GM23338 (cell line): ENCODE data around the gene TBC1D16. TPM values are rescaled to one million over a fixed set of nuclear protein-coding genes. Genes with fewer than 3 reads are reported as not detected.

Source experiments
- ATAC-seq: fragments of 200-7000 bp; cut with Tn5 transposase; 3 replicates; pipeline ENCODE4 v1.9.1; 2020
- DNase-seq: peaks from one replicate; pipeline ENCODE4 v3.0.0-alpha.2; 2015; ENCODE audit warnings: low spot score
- H2AFZ ChIP-seq: fragments of 200-600 bp; sonication (generic); 2 replicates; pipeline ENCODE4 v1.8.0; 2016; ENCODE audit warnings: antibody characterized with exemption, mild to moderate bottlenecking, moderate library complexity
- H3F3A ChIP-seq: fragments of 200-600 bp; sonication (generic); replicated peaks from 2 replicates; pipeline ENCODE4 v1.8.0; 2017; ENCODE audit warnings: antibody characterized with exemption, mixed run types, low read depth
- H3K27ac ChIP-seq: fragments of 200-600 bp; sonication (generic); 2 replicates; pipeline ENCODE4 v1.6.1; 2016; ENCODE audit warnings: low read depth
- H3K27me3 ChIP-seq: fragments of 200-600 bp; sonication (generic); 2 replicates; pipeline ENCODE4 v1.8.0; 2016; ENCODE audit warnings: mild to moderate bottlenecking, mixed run types, moderate library complexity; ENCODE audit not compliant: insufficient read depth
- H3K36me3 ChIP-seq: fragments of 200-600 bp; sonication (generic); 2 replicates; pipeline ENCODE4 v1.8.0; 2016; ENCODE audit warnings: mild to moderate bottlenecking; ENCODE audit not compliant: insufficient read depth
- H3K4me1 ChIP-seq: fragments of 200-600 bp; sonication (generic); 2 replicates; pipeline ENCODE4 v1.8.0; 2016; ENCODE audit warnings: mild to moderate bottlenecking, moderate library complexity; ENCODE audit not compliant: insufficient read depth
- H3K4me2 ChIP-seq: fragments of 200-600 bp; sonication (generic); 2 replicates; pipeline ENCODE4 v1.7.1; 2017; ENCODE audit warnings: mixed run types
- H3K4me3 ChIP-seq: fragments of 200-600 bp; sonication (generic); 2 replicates; pipeline ENCODE4 v1.6.1; 2016; ENCODE audit warnings: mixed run types
- H3K79me2 ChIP-seq: fragments of 200-600 bp; sonication (generic); replicated peaks from 2 replicates; pipeline ENCODE4 v1.8.0; 2017; ENCODE audit warnings: mild to moderate bottlenecking; ENCODE audit not compliant: insufficient read depth
- H3K9me2 ChIP-seq: fragments of 200-600 bp; sonication (generic); 2 replicates; pipeline ENCODE4 v1.8.0; 2017; ENCODE audit not compliant: insufficient read depth
- H4K20me1 ChIP-seq: fragments of 200-600 bp; sonication (generic); replicated peaks from 2 replicates; pipeline ENCODE4 v1.8.0; 2017; ENCODE audit warnings: mild to moderate bottlenecking; ENCODE audit not compliant: insufficient read depth
- H3K27ac Mint-ChIP-seq: 2 replicates; pipeline ENCODE4 v1.8.0; 2020; ENCODE audit warnings: inconsistent platforms, mild to moderate bottlenecking, moderate library complexity, mixed read lengths
- H3K27me3 Mint-ChIP-seq: 3 replicates; pipeline ENCODE4 v1.8.0; 2022; ENCODE audit warnings: low read depth, mild to moderate bottlenecking, moderate library complexity, mixed read lengths, inconsistent platforms; ENCODE audit not compliant: insufficient read depth, poor library complexity
- H3K36me3 Mint-ChIP-seq: 3 replicates; pipeline ENCODE4 v1.8.0; 2021; ENCODE audit warnings: low read depth, mild to moderate bottlenecking, inconsistent platforms, moderate library complexity, mixed read lengths
- H3K4me1 Mint-ChIP-seq: 3 replicates; pipeline ENCODE4 v1.8.0; 2020; ENCODE audit warnings: mild to moderate bottlenecking, inconsistent platforms, mixed read lengths
- H3K4me3 Mint-ChIP-seq: 3 replicates; pipeline ENCODE4 v1.8.0; 2021; ENCODE audit warnings: moderate library complexity, mild to moderate bottlenecking, inconsistent platforms, mixed read lengths
- H3K9me3 Mint-ChIP-seq: 3 replicates; pipeline ENCODE4 v1.8.0; 2020; ENCODE audit warnings: moderate library complexity, mild to moderate bottlenecking, inconsistent platforms, mixed read lengths
- CREB1 ChIP-seq: fragments of 250-450 bp; sonication (Bioruptor Pico); IDR thresholded peaks from 2 replicates; pipeline ENCODE4 v1.5.0; 2020; ENCODE audit warnings: low read depth, mild to moderate bottlenecking, moderate library complexity
- ETS1 ChIP-seq: IDR thresholded peaks from 2 replicates; pipeline ENCODE4 v1.6.1; 2016; ENCODE audit warnings: antibody characterized with exemption
- EZH2phosphoT487 ChIP-seq: fragments of 200-600 bp; sonication (generic); IDR thresholded peaks from one replicate; pipeline ENCODE4 v1.8.1; 2018; ENCODE audit warnings: antibody characterized with exemption; ENCODE audit not compliant: unreplicated experiment
- JUNB ChIP-seq: IDR thresholded peaks from one replicate; pipeline ENCODE4 v1.6.1; 2016; ENCODE audit warnings: antibody characterized with exemption; ENCODE audit not compliant: unreplicated experiment
- NANOG ChIP-seq: IDR thresholded peaks from 2 replicates; pipeline ENCODE4 v1.6.1; 2016; ENCODE audit warnings: antibody characterized with exemption, borderline replicate concordance
- POLR2AphosphoS5 ChIP-seq: IDR thresholded peaks from 2 replicates; pipeline ENCODE4 v1.6.1; 2016; ENCODE audit warnings: antibody characterized with exemption, low read depth
- REST ChIP-seq: IDR thresholded peaks from one replicate; pipeline ENCODE4 v1.6.1; 2018; ENCODE audit warnings: antibody characterized with exemption; ENCODE audit not compliant: unreplicated experiment
- STAT1 ChIP-seq: IDR thresholded peaks from one replicate; pipeline ENCODE4 v1.6.1; 2016; ENCODE audit warnings: antibody characterized with exemption; ENCODE audit not compliant: unreplicated experiment
- ZNF114 ChIP-seq: fragments of 250-450 bp; sonication (Bioruptor Pico); IDR thresholded peaks from 2 replicates; pipeline ENCODE4 v1.5.0; 2020; ENCODE audit warnings: mild to moderate bottlenecking, moderate library complexity
- ZNF331 ChIP-seq: fragments of 250-450 bp; sonication (Bioruptor Pico); IDR thresholded peaks from 2 replicates; pipeline ENCODE4 v1.5.0; 2020; ENCODE audit warnings: low read depth, mild to moderate bottlenecking, moderate library complexity
- ZNF462 ChIP-seq: fragments of 250-450 bp; sonication (Bioruptor Pico); IDR thresholded peaks from 2 replicates; pipeline ENCODE4 v1.5.0; 2020; ENCODE audit warnings: mild to moderate bottlenecking, moderate library complexity
- polyA plus RNA-seq: library from polyadenylated mRNA; unstranded; fragments of >200 nt; fragmentation: Nextera tagmentation; extraction: Ambion mirVana; gene quantifications from 2 replicates; pipeline ENCODE4 v1.2.1, GENCODE V29; 2016
- total RNA-seq: library from RNA; depleted of rRNA; stranded (reverse); fragments of >200 nt; shearing (Covaris generic); gene quantifications from 2 replicates; pipeline ENCODE4 v1.2.3, GENCODE V29; 2014

TBC1D16 gene
- total and polyA plus RNA-seq, 2 experiments from 2014 or later, result 16.7 to 104 TPM

GRCh38 chr17:80051681-80052080 is 16.0 kb upstream of the TBC1D16 start (continued):
- no peak for TF ChIP-seq ZNF114
- no peak for TF ChIP-seq CREB1 (CRISPR knock-in tag)
- no peak for TF ChIP-seq EZH2phosphoT487
- no peak for TF ChIP-seq JUNB

- H3K9me3 Mint-ChIP-seq, result no peaks in the 10 kb centered on the region
- TF ChIP-seq POLR2AphosphoS5 (no peak), ETS1 (no peak), REST (no peak), ZNF462 (CRISPR knock-in tag) (no peak), STAT1 (no peak), ZNF331 (CRISPR knock-in tag) (no peak), NANOG (no peak), ZNF114 (no peak), EZH2phosphoT487 (no peak)
- no peaks in the 10 kb centered on the region for H3F3A ChIP-seq
- no peaks in the 10 kb centered on the region for H3K27me3 ChIP-seq
- H3K79me2 ChIP-seq, result no peaks in the 10 kb centered on the region
- H3K27ac Mint-ChIP-seq, result no peak overlapping the region; the same call in 1 of the 2 replicates
- peaks cover 6% of the 10 kb centered on the region for H3K4me1 ChIP-seq
- no peaks in the 10 kb centered on the region for H3K9me2 ChIP-seq
- H4K20me1 ChIP-seq, result no peaks in the 10 kb centered on the region
- peaks cover 21% of the 10 kb centered on the region for H3K4me1 Mint-ChIP-seq
- H3K27me3 Mint-ChIP-seq, result peaks cover 7% of the 10 kb centered on the region
- no peaks in the 10 kb centered on the region for H3K36me3 ChIP-seq
- no peak overlapping the region for H3K4me3 Mint-ChIP-seq
- no peak overlapping the region for H3K27ac ChIP-seq
- no peak overlapping the region for H3K4me2 ChIP-seq
- ATAC-seq, result no peak
- no peak overlapping the region for H3K4me3 ChIP-seq
- DNase-seq, result no peak
- H3K36me3 Mint-ChIP-seq, result peaks cover 12% of the 10 kb centered on the region; the same call in 1 of the 3 replicates
- H2AFZ ChIP-seq, result no peak overlapping the region
Measured at GRCh38 chr17:80050706-80051105, 15.0 kb upstream of the TBC1D16 start.
